Hepatocyte (in vitro differentiated cells): ENCODE data around the gene ADGRL3. TPM values are rescaled to one million over a fixed set of nuclear protein-coding genes. Genes with fewer than 3 reads are reported as not detected.

Experiments
- DNase-seq: peaks from one replicate; pipeline ENCODE4 v3.0.0-alpha.2; 2016; ENCODE audit warnings: low spot score
- H2AFZ ChIP-seq: fragments of 200-600 bp; sonication (generic); 2 replicates; pipeline ENCODE4 v1.6.0; 2016; ENCODE audit warnings: antibody characterized with exemption, mild to moderate bottlenecking
- H3K27ac ChIP-seq: fragments of 200-600 bp; sonication (generic); 2 replicates; pipeline ENCODE4 v1.5.1; 2016; ENCODE audit warnings: mild to moderate bottlenecking
- H3K27me3 ChIP-seq: fragments of 200-600 bp; sonication (generic); 2 replicates; pipeline ENCODE4 v1.6.1; 2016
- H3K36me3 ChIP-seq: fragments of 200-600 bp; sonication (generic); replicated peaks from 2 replicates; pipeline ENCODE4 v1.5.1; 2016; ENCODE audit warnings: low read depth; ENCODE audit not compliant: insufficient read depth
- H3K4me1 ChIP-seq: fragments of 200-600 bp; sonication (generic); 2 replicates; pipeline ENCODE4 v1.5.1; 2016; ENCODE audit warnings: mild to moderate bottlenecking, moderate library complexity; ENCODE audit not compliant: insufficient read depth
- H3K4me2 ChIP-seq: fragments of 200-600 bp; sonication (generic); 2 replicates; pipeline ENCODE4 v1.6.0; 2016
- H3K4me3 ChIP-seq: fragments of 200-600 bp; sonication (generic); 2 replicates; pipeline ENCODE4 v1.5.1; 2016; ENCODE audit warnings: mild to moderate bottlenecking
- H3K79me2 ChIP-seq: fragments of 200-600 bp; sonication (generic); 2 replicates; pipeline ENCODE4 v1.6.0; 2017; ENCODE audit warnings: mild to moderate bottlenecking
- H3K9me2 ChIP-seq: fragments of 200-600 bp; sonication (generic); replicated peaks from 2 replicates; pipeline ENCODE4 v1.6.0; 2017; ENCODE audit warnings: mild to moderate bottlenecking; ENCODE audit not compliant: insufficient read depth
- H3K9me3 ChIP-seq: fragments of 200-600 bp; sonication (generic); 2 replicates; pipeline ENCODE4 v1.5.1; 2016; ENCODE audit warnings: low read depth, mild to moderate bottlenecking
- H4K20me1 ChIP-seq: fragments of 200-600 bp; sonication (generic); 2 replicates; pipeline ENCODE4 v1.6.0; 2016; ENCODE audit warnings: mild to moderate bottlenecking; ENCODE audit not compliant: insufficient read depth, poor library complexity, severe bottlenecking
- CTCF ChIP-seq: fragments of 200-600 bp; sonication (generic); IDR thresholded peaks from 2 replicates; pipeline ENCODE4 v1.5.1; 2016; ENCODE audit warnings: antibody characterized with exemption, mild to moderate bottlenecking; ENCODE audit not compliant: poor library complexity
- EZH2 ChIP-seq: fragments of 200-600 bp; sonication (generic); IDR thresholded peaks from 2 replicates; pipeline ENCODE4 v1.6.1; 2016; ENCODE audit warnings: antibody characterized with exemption, mild to moderate bottlenecking, borderline replicate concordance
- EZH2phosphoT487 ChIP-seq: fragments of 200-600 bp; sonication (generic); IDR thresholded peaks from one replicate; pipeline ENCODE4 v1.6.1; 2018; ENCODE audit warnings: antibody characterized with exemption, mild to moderate bottlenecking, low read depth, moderate library complexity; ENCODE audit not compliant: unreplicated experiment, severe bottlenecking
- whole genome bisulfite sequencing: methylation state at CpG from one replicate; pipeline ENCODE4 v1.1.6; 2016; ENCODE audit warnings: low lambda C conversion rate; ENCODE audit errors: missing lambda C conversion rate; 5-methylcytosine and 5-hydroxymethylcytosine counted together
- polyA plus RNA-seq: library from polyadenylated mRNA; unstranded; fragments of >200 nt; fragmentation: Nextera tagmentation; extraction: Ambion mirVana; gene quantifications from 2 replicates; pipeline ENCODE4 v1.2.1, GENCODE V29; 2016
- total RNA-seq: library from RNA; depleted of rRNA; stranded (reverse); fragments of >200 nt; gene quantifications from 2 replicates; pipeline ENCODE4 v1.2.3, GENCODE V29; 2014

The ADGRL3 gene
- total and polyA plus RNA-seq, 2 experiments from 2014 or later: 4.4 to 21.2 TPM

GRCh38 chr4:61723492-61723891 lies 523.4 kb downstream of the ADGRL3 start:
- no peak for DNase-seq
- H2AFZ ChIP-seq: no peak overlapping the region
- TF ChIP-seq EZH2 (no peak), EZH2phosphoT487 (no peak), CTCF (no peak)
- H3K27ac ChIP-seq: no peak overlapping the region
- no peak overlapping the region for H3K4me2 ChIP-seq
- WGBS: 98% methylated on average over 7 of the region's 7 CpGs
- no peaks in the 10 kb centered on the region for H3K36me3 ChIP-seq
- H3K9me2 ChIP-seq: no peaks in the 10 kb centered on the region
- no peaks in the 10 kb centered on the region for H3K27me3 ChIP-seq
- H3K4me1 ChIP-seq: no peaks in the 10 kb centered on the region
- no peak overlapping the region for H3K4me3 ChIP-seq
- no peaks in the 10 kb centered on the region for H3K9me3 ChIP-seq
- no peaks in the 10 kb centered on the region for H3K79me2 ChIP-seq
- no peaks in the 10 kb centered on the region for H4K20me1 ChIP-seq

- Histone ChIP-seq H3K4me3 (no peak overlapping the region), H3K9me3 (no peaks in the 10 kb centered on the region), H3K27me3 (no peaks in the 10 kb centered on the region), H3K79me2 (no peaks in the 10 kb centered on the region), H3K4me1 (no peaks in the 10 kb centered on the region), H3K9me2 (no peaks in the 10 kb centered on the region), H3K36me3 (no peaks in the 10 kb centered on the region), H3K27ac (no peak overlapping the region), H4K20me1 (no peaks in the 10 kb centered on the region), H3K4me2 (no peak overlapping the region), H2AFZ (no peak overlapping the region)
- WGBS: 76% methylated on average over 2 of the region's 2 CpGs
- TF ChIP-seq EZH2: no peak
- TF ChIP-seq CTCF: no peak
- TF ChIP-seq EZH2phosphoT487: no peak
- no peak for DNase-seq
These were observed 527.2 kb downstream of the ADGRL3 start for GRCh38 chr4:61727286-61727685.

- WGBS: 93% methylated on average over 2 of the region's 2 CpGs
- Histone ChIP-seq H2AFZ (no peak overlapping the region), H3K4me3 (no peak overlapping the region), H3K79me2 (no peaks in the 10 kb centered on the region), H3K9me3 (no peaks in the 10 kb centered on the region), H4K20me1 (no peaks in the 10 kb centered on the region), H3K27ac (no peak overlapping the region), H3K4me2 (no peak overlapping the region), H3K9me2 (no peaks in the 10 kb centered on the region), H3K27me3 (no peaks in the 10 kb centered on the region), H3K36me3 (peaks cover 3% of the 10 kb centered on the region), H3K4me1 (no peaks in the 10 kb centered on the region)
- TF ChIP-seq EZH2 (no peak), EZH2phosphoT487 (no peak), CTCF (no peak)
- no peak for DNase-seq
These were observed 534.3 kb downstream of the ADGRL3 start for GRCh38 chr4:61734409-61734808.

- Histone ChIP-seq H3K79me2 (no peaks in the 10 kb centered on the region), H3K27ac (no peak overlapping the region), H3K9me2 (no peaks in the 10 kb centered on the region), H3K36me3 (no peaks in the 10 kb centered on the region), H3K27me3 (no peaks in the 10 kb centered on the region), H3K4me3 (no peak overlapping the region), H3K4me2 (no peak overlapping the region), H3K4me1 (no peaks in the 10 kb centered on the region), H3K9me3 (no peaks in the 10 kb centered on the region), H4K20me1 (no peaks in the 10 kb centered on the region), H2AFZ (no peak overlapping the region)
- no peak for TF ChIP-seq EZH2
- no peak for TF ChIP-seq CTCF
- TF ChIP-seq EZH2phosphoT487: no peak
- no peak for DNase-seq
These were observed 539.8 kb downstream of the ADGRL3 start for GRCh38 chr4:61739887-61740286.
